Caco-2 (cell line): Measurements from ENCODE around the gene CYP1A2. TPM values are rescaled to one million over a fixed set of nuclear protein-coding genes. Genes with fewer than 3 reads are reported as not detected.

Experiments
- BruUV-seq: library from RNA; stranded (reverse); fragments of 400-500 nt; replicated peaks from 2 replicates; lab custom pipeline; 2021; lab: Mats Ljungman, UMichigan
- CTCF ChIA-PET: fragments of 300-600 bp; sonication (Branson Sonifier 250); formaldehyde crosslinking; loops from one replicate; lab custom pipeline; 2022; ENCODE audit warnings: antibody characterized with exemption; lab: Charles Lee
- POLR2A ChIA-PET: fragments of 300-600 bp; sonication (Branson Sonifier 250); formaldehyde crosslinking; loops from one replicate; lab custom pipeline; 2022; ENCODE audit warnings: antibody characterized with exemption; lab: Charles Lee
- DNase-seq, 2 experiments: peaks; one replicate each; pipeline versions ENCODE4 v3.0.0 to v3.0.0-alpha.2; 2020 to 2022
- H3K27me3 ChIP-seq: replicated peaks from 2 replicates; pipeline ENCODE4 v1.6.0; 2011; ENCODE audit warnings: low read length; ENCODE audit not compliant: control insufficient read depth, insufficient read depth
- H3K36me3 ChIP-seq: 2 replicates; pipeline ENCODE4 v1.5.1; 2011; ENCODE audit warnings: low read length; ENCODE audit not compliant: control insufficient read depth, insufficient read depth
- H3K4me1 ChIP-seq: fragments of 250-450 bp; sonication (Bioruptor Pico); 2 replicates; pipeline ENCODE4 v1.5.1; 2020; ENCODE audit warnings: mild to moderate bottlenecking
- H3K4me3 ChIP-seq: 2 replicates; pipeline ENCODE4 v1.5.1; 2011; ENCODE audit warnings: low read depth, mild to moderate bottlenecking, control low read depth, low read length
- H3K9me3 ChIP-seq: fragments of 250-450 bp; sonication (Bioruptor Pico); 2 replicates; pipeline ENCODE4 v1.5.1; 2020; ENCODE audit warnings: mild to moderate bottlenecking, moderate library complexity
- H3K27ac Mint-ChIP-seq: one replicate; pipeline ENCODE4 v1.8.0; 2022; ENCODE audit warnings: mixed read lengths; ENCODE audit not compliant: unreplicated experiment
- H3K27me3 Mint-ChIP-seq: one replicate; pipeline ENCODE4 v1.8.0; 2022; ENCODE audit warnings: mixed read lengths; ENCODE audit not compliant: insufficient read depth, unreplicated experiment
- H3K36me3 Mint-ChIP-seq: one replicate; pipeline ENCODE4 v1.8.0; 2022; ENCODE audit warnings: mild to moderate bottlenecking, mixed read lengths; ENCODE audit not compliant: insufficient read depth, unreplicated experiment
- H3K4me1 Mint-ChIP-seq: one replicate; pipeline ENCODE4 v1.8.0; 2022; ENCODE audit warnings: low read depth, mixed read lengths; ENCODE audit not compliant: unreplicated experiment
- H3K4me3 Mint-ChIP-seq: one replicate; pipeline ENCODE4 v1.8.0; 2022; ENCODE audit warnings: mild to moderate bottlenecking, moderate library complexity, mixed read lengths; ENCODE audit not compliant: unreplicated experiment
- H3K9me3 Mint-ChIP-seq: one replicate; pipeline ENCODE4 v1.8.0; 2022; ENCODE audit warnings: mixed read lengths; ENCODE audit not compliant: unreplicated experiment
- CTCF ChIP-seq, 2 experiments: fragments of 200-600 bp in 1 of 2; IDR thresholded peaks; 1 replicate in 1 of 2; 2 replicates in 1 of 2; pipeline versions ENCODE4 v1.5.1 to v1.8.0; 2011 to 2022; ENCODE audit warnings: antibody characterized with exemption in 1 of 2, control low read depth in 1 of 2, inconsistent platforms in 1 of 2, low read depth in 1 of 2, low read length in 1 of 2, mild to moderate bottlenecking in 1 of 2, moderate library complexity in 1 of 2; ENCODE audit not compliant: insufficient read depth in 1 of 2, severe bottlenecking in 1 of 2, unreplicated experiment in 1 of 2
- intact Hi-C: fragments of 100-400 bp; cut with micrococcal nuclease; formaldehyde crosslinking; loops from one replicate; pipeline ENCODE4 v1.10.0; 2022; ENCODE audit not compliant: unreplicated experiment
- total RNA-seq: library from RNA; stranded (reverse); gene quantifications from 2 replicates; pipeline ENCODE4 v1.2.3, GENCODE V29; 2022

Gene CYP1A2
- total RNA-seq, 1 experiment from 2014 or later, result not detected

DNA sequence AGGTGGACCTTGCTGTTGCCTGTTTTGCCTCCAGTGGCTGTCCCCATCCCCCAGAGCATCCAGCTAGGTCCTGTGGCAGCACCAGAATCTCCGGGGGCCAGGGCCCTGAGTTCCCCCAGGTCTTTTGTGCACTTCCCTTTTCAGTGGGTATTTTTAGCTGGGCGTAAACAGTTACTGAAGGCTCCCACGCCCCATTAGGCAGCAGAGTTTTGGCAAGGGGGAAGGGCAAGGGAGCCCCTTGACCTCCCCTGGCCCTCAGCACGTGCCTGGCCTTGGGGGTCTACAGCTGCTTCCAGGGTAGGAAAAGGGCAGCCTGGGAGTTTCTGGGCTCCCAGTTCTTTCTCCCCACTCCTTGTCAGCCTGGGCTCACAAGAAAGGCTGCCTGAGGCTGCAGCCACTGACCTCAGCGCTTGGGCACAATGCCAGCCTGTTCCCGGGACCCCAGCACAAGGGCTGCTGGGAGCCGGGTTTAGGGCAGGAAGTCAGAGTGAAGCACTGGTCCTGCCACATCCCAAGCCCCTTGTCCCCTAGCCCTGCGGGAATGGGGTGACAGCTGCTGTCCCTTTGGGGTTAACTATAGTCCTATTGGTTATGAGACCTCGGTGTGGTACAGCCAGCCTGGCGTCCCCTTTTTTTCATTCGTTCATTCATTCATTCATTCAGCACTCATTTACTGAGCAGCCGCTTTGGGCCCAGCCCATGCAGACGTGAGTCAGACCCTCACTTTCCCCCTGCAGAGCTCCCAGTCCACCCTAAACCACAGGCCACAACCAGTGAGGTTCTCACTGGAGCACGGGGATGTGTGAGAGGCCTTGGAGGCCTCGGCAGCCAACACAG, 41.7 kb downstream of the CYP1A2 start:
- DNase-seq, result no peak
- BruUV-seq, result no TSS peak

GRCh38 chr15:74791007-74791406, 42.4 kb downstream of the CYP1A2 start:
- ChIA-PET CTCF (no interaction called here), POLR2A (no interaction called here)
- no peaks in the 10 kb centered on the region for H3K9me3 Mint-ChIP-seq
- no peaks in the 10 kb centered on the region for H3K27me3 Mint-ChIP-seq
- no peaks in the 10 kb centered on the region for H3K36me3 Mint-ChIP-seq
- intact Hi-C loops, result no loop called here
- no peak for TF ChIP-seq CTCF (IDR thresholded peaks at IDR 0.05; ENCODE audit: insufficient read depth in 1 of 2, low read depth in 1 of 2, low read length in 1 of 2, severe bottlenecking in 1 of 2, unreplicated experiment in 1 of 2)
- Histone ChIP-seq H3K4me3 (no peak overlapping the region), H3K4me1 (peaks cover 19% of the 10 kb centered on the region), H3K36me3 (no peaks in the 10 kb centered on the region; the same call in 1 of the 2 replicates), H3K27me3 (no peaks in the 10 kb centered on the region), H3K9me3 (no peaks in the 10 kb centered on the region)
- DNase-seq, result no peak
- peaks cover 13% of the 10 kb centered on the region for H3K4me1 Mint-ChIP-seq
- no TSS peak for BruUV-seq
- no peak overlapping the region for H3K4me3 Mint-ChIP-seq
- H3K27ac Mint-ChIP-seq, result no peak overlapping the region

More for the DNA sequence above, 41.7 kb downstream of the CYP1A2 start:
- H3K27ac Mint-ChIP-seq, result no peak overlapping the region
- peaks cover 19% of the 10 kb centered on the region for H3K4me1 ChIP-seq
- no peaks in the 10 kb centered on the region for H3K27me3 ChIP-seq
- H3K36me3 ChIP-seq, result no peaks in the 10 kb centered on the region; the same call in 1 of the 2 replicates
- H3K9me3 Mint-ChIP-seq, result no peaks in the 10 kb centered on the region
- intact Hi-C loops, result no loop called here
- no peak overlapping the region for H3K4me3 Mint-ChIP-seq
- no peaks in the 10 kb centered on the region for H3K27me3 Mint-ChIP-seq
- ChIA-PET POLR2A (no interaction called here), CTCF (interaction anchor here (1.2 to 1.5 kb wide), 3 partner anchors 15 to 157 kb away, joined by 3 to 4 read pairs (median 3); no protein-coding TSS in a partner anchor)
- no peaks in the 10 kb centered on the region for H3K9me3 ChIP-seq
- no peak for TF ChIP-seq CTCF (IDR thresholded peaks at IDR 0.05; ENCODE audit: insufficient read depth in 1 of 2, low read depth in 1 of 2, low read length in 1 of 2, severe bottlenecking in 1 of 2, unreplicated experiment in 1 of 2)
- peaks cover 13% of the 10 kb centered on the region for H3K4me1 Mint-ChIP-seq
- no peaks in the 10 kb centered on the region for H3K36me3 Mint-ChIP-seq
- H3K4me3 ChIP-seq, result no peak overlapping the region

DNA sequence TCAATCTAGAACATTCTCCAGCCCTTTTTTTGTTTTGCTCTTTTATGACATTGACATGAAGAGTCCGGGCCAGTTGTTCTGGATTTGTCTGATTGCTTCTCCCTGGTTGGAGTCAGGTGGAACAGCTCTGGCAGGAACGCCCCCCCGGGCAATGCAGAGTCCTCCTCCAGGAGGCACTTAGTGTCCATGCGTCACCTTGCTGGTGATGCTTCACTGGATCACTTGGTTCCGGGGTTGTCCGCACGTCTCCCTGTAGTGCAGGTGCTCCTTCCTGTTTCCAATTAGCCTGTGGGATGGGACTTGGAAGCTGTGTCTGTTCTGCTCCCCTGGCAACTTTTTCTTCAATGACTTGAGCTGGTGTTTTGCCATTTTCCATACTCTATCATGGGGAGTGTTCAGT, 43.0 kb downstream of the CYP1A2 start:
- Mint-ChIP-seq H3K4me3 (no peak overlapping the region), H3K36me3 (no peaks in the 10 kb centered on the region), H3K9me3 (no peaks in the 10 kb centered on the region), H3K4me1 (peaks cover 13% of the 10 kb centered on the region), H3K27ac (no peak overlapping the region), H3K27me3 (no peaks in the 10 kb centered on the region)
- no peaks in the 10 kb centered on the region; the same call in 1 of the 2 replicates for H3K36me3 ChIP-seq
- no peaks in the 10 kb centered on the region for H3K27me3 ChIP-seq
- ChIA-PET CTCF (no interaction called here), POLR2A (no interaction called here)
- BruUV-seq, result no TSS peak
- no peak overlapping the region for H3K4me3 ChIP-seq
- no peak for TF ChIP-seq CTCF (IDR thresholded peaks at IDR 0.05; ENCODE audit: insufficient read depth in 1 of 2, low read depth in 1 of 2, low read length in 1 of 2, severe bottlenecking in 1 of 2, unreplicated experiment in 1 of 2)
- peaks cover 19% of the 10 kb centered on the region for H3K4me1 ChIP-seq
- intact Hi-C loops, result no loop called here
- DNase-seq, result no peak
- H3K9me3 ChIP-seq, result no peaks in the 10 kb centered on the region
